GM23338 (cell line): ENCODE results near the gene OS9.

Experiments used
- POLR2AphosphoS5 ChIP-seq: IDR thresholded peaks from 2 replicates; pipeline ENCODE4 v1.6.1; 2016; ENCODE audit warnings: antibody characterized with exemption, low read depth
- TF ChIP-seq, protein P1 (sequence below), 2 experiments: fragments of 200-600 bp in 1 of 2; sonication (generic) in 1 of 2; conservative IDR thresholded peaks; 2 replicates each; pipeline versions ENCODE4 v1.5.1 to v1.6.1; 2016 to 2017; ENCODE audit warnings: antibody characterized with exemption in 2 of 2, low read depth in 2 of 2, mild to moderate bottlenecking in 2 of 2, moderate library complexity in 1 of 2

DNA sequence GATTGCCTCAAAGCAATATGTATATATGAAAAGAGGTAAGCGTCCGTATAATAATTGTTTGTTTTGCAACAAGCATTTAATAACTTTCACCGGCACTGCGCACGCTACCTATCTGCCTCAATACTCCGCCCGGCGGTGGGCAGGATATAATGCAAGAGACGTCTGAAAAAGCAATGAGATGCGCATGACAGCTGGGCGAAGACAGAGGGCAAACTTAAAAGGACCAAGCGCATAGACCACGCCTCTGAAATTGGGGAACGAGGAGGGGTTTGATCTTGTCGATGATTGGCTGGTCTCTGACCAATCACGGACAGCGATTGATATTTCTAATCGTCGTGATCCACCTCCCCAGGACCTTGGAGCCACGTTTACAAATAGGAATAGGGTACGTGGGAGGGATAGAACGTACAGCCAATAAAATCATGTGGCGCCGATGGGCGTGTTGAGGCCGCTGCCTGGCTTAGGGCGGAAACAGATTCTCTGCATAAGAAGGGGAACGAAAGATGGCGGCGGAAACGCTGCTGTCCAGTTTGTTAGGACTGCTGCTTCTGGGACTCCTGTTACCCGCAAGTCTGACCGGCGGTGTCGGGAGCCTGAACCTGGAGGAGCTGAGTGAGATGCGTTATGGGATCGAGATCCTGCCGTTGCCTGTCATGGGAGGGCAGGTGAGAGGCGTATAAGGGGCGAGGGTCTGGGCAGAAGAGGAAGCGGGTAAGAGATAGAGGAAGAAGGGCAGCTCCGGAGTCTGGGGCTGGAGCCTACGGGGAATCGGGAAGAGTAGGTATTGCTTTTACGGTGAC is at the start of gene OS9:
- TF ChIP-seq, protein P1, sequence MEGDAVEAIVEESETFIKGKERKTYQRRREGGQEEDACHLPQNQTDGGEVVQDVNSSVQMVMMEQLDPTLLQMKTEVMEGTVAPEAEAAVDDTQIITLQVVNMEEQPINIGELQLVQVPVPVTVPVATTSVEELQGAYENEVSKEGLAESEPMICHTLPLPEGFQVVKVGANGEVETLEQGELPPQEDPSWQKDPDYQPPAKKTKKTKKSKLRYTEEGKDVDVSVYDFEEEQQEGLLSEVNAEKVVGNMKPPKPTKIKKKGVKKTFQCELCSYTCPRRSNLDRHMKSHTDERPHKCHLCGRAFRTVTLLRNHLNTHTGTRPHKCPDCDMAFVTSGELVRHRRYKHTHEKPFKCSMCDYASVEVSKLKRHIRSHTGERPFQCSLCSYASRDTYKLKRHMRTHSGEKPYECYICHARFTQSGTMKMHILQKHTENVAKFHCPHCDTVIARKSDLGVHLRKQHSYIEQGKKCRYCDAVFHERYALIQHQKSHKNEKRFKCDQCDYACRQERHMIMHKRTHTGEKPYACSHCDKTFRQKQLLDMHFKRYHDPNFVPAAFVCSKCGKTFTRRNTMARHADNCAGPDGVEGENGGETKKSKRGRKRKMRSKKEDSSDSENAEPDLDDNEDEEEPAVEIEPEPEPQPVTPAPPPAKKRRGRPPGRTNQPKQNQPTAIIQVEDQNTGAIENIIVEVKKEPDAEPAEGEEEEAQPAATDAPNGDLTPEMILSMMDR (conservative IDR thresholded peaks at IDR 0.05; ENCODE audit: low read depth in 2 of 2), result peak; percentile 69 to 73
- peak; percentile 87 for TF ChIP-seq POLR2AphosphoS5
